ENCODE data around the gene ARHGEF12. TPM values are rescaled to one million over a fixed set of nuclear protein-coding genes. Genes with fewer than 3 reads are reported as not detected.

The ARHGEF12 gene
- total and polyA plus RNA-seq, 7 experiments from 2014 or later = 0.38 to 13.1 (median 2.7) TPM

DNA sequence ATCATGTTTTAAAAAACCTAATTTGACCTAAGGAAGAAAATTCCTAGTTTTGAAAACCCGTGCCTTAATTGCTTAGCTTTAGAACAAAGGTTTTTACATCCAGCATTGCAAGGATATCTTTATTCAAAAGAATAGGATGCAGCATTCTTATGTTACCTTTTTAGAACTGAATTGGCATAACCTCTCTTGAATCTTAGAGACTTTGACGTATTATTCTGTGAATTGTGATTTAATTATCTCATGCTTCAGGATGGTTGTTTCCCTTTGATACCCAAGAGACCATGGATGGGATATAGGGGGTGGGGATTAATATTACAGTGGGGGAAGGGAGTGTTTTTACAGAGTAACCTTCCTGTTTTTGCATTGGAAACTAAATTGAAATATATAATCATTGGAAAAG, 49.4 kb downstream of the ARHGEF12 start:
- H3K9me3 ChIP-seq (ENCODE audit: control insufficient read depth in 2 of 3, low read length in 3 of 3) = no peaks in the 10 kb centered on the region
- intact Hi-C loops (cut with micrococcal nuclease) = no loop called here
- no peaks in the 10 kb centered on the region for H3K27me3 ChIP-seq (ENCODE audit: control insufficient read depth in 2 of 2, insufficient read depth in 2 of 2, low read length in 2 of 2)
- Mint-ChIP-seq H3K27ac (no peak overlapping the region), H3K4me1 (peaks cover 0 to 3% (median 0%) of the 10 kb centered on the region in 7 donors), H3K27me3 (peaks cover 37 to 59% (median 48%) of the 10 kb centered on the region in 5 donors), H3K9me3 (peaks cover 2 to 21% (median 7%) of the 10 kb centered on the region in 11 donors), H3K36me3 (peaks cover 0 to 4% (median 0%) of the 10 kb centered on the region in 5 donors), H3K4me3 (no peak overlapping the region)
- no peaks in the 10 kb centered on the region for H3K4me1 ChIP-seq (ENCODE audit: control insufficient read depth in 2 of 2, insufficient read depth in 2 of 2, low read length in 2 of 2)
- no peaks in the 10 kb centered on the region for H3K36me3 ChIP-seq (ENCODE audit: control insufficient read depth in 2 of 3, insufficient read depth in 3 of 3, low read length in 3 of 3)
- no peak overlapping the region for H3K27ac ChIP-seq (ENCODE audit: low read depth, low read length)
- ChIA-PET POLR2A (no interaction called here), CTCF (interaction anchor here (0.6 kb wide), 1 partner anchor 768 kb away, joined by 4 read pairs; no protein-coding TSS in a partner anchor)
- no peak overlapping the region for H3K4me3 ChIP-seq (ENCODE audit: low read length)
- ATAC-seq (no peak), DNase-seq (no peak)

DNA sequence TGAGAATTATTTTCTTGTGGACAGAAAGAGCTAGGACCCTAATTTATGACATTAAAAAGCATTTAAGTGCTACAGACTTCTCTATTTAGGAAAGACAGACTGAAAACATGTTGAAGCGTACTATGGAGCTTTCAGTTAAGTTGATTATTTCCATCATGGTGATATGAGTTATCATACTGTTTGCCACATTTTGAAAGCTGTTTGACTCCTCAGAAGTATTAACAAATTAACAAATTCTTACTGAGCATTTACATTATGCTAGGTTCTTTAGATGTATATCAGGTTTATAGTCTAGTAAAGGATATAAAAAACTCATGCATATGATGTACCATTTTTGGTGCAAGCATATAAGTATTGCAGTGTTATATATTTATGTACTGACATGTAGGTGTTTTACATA, 50.1 kb downstream of the ARHGEF12 start:
- H3K36me3 Mint-ChIP-seq = peaks cover 0 to 4% (median 0%) of the 10 kb centered on the region in 5 donors
- H3K4me3 Mint-ChIP-seq = no peak overlapping the region
- no peak overlapping the region for H3K27ac Mint-ChIP-seq
- Histone ChIP-seq H3K27me3 (ENCODE audit: control insufficient read depth in 2 of 2, insufficient read depth in 2 of 2, low read length in 2 of 2) (no peaks in the 10 kb centered on the region), H3K27ac (ENCODE audit: low read depth, low read length) (no peak overlapping the region), H3K36me3 (ENCODE audit: control insufficient read depth in 2 of 3, insufficient read depth in 3 of 3, low read length in 3 of 3) (no peaks in the 10 kb centered on the region), H3K9me3 (ENCODE audit: control insufficient read depth in 2 of 3, low read length in 3 of 3) (no peaks in the 10 kb centered on the region), H3K4me3 (ENCODE audit: low read length) (no peak overlapping the region), H3K4me1 (ENCODE audit: control insufficient read depth in 2 of 2, insufficient read depth in 2 of 2, low read length in 2 of 2) (no peaks in the 10 kb centered on the region)
- CTCF ChIA-PET = no interaction called here
- intact Hi-C loops (cut with micrococcal nuclease) = no loop called here
- H3K27me3 Mint-ChIP-seq = peaks cover 34 to 56% (median 42%) of the 10 kb centered on the region in 5 donors
- ATAC-seq (no peak), DNase-seq (no peak)
- H3K4me1 Mint-ChIP-seq = peaks cover 0 to 3% (median 0%) of the 10 kb centered on the region in 7 donors
- H3K9me3 Mint-ChIP-seq = peaks cover 2 to 21% (median 7%) of the 10 kb centered on the region in 11 donors
- POLR2A ChIA-PET = no interaction called here

DNA sequence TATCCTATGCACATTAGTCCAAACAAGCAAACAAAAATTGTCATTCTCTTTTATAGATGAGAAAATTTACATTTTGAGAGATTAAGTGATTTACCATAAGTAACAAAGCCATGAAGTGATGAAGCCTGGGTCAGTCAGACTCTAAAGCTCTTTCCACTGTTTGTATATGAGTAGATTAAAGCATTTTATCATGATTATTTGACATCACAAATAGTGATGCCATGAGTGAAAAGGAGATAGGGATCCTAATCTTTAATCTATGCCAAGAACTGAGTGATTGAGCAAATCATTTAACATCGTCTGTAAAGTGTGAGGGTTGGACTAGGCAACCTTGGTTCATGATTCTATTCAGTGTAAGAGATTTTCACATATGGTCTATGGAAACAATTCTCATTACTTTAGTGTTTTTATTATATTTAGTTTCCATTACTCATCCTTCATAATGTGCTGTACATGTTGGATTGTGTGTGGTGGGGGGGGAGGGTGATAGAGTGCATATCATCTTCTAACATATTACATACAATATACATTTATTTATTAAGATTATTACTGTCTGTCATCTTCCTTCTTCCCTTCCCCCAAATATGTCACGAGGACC, 50.7 kb downstream of the ARHGEF12 start:
- DNase-seq (no peak), ATAC-seq (no peak)
- peaks cover 0 to 3% (median 0%) of the 10 kb centered on the region in 7 donors for H3K4me1 Mint-ChIP-seq
- H3K27ac Mint-ChIP-seq = no peak overlapping the region
- H3K27me3 Mint-ChIP-seq = peaks cover 38 to 56% (median 42%) of the 10 kb centered on the region in 5 donors
- ChIA-PET CTCF (no interaction called here), POLR2A (no interaction called here)
- no peaks in the 10 kb centered on the region for H3K36me3 ChIP-seq (ENCODE audit: control insufficient read depth in 2 of 3, insufficient read depth in 3 of 3, low read length in 3 of 3)
- no peaks in the 10 kb centered on the region for H3K27me3 ChIP-seq (ENCODE audit: control insufficient read depth in 2 of 2, insufficient read depth in 2 of 2, low read length in 2 of 2)
- H3K36me3 Mint-ChIP-seq = peaks cover 0 to 5% (median 0%) of the 10 kb centered on the region in 5 donors
- no peak overlapping the region for H3K27ac ChIP-seq (ENCODE audit: low read depth, low read length)
- H3K9me3 Mint-ChIP-seq = peaks cover 2 to 21% (median 7%) of the 10 kb centered on the region in 11 donors
- H3K4me1 ChIP-seq (ENCODE audit: control insufficient read depth in 2 of 2, insufficient read depth in 2 of 2, low read length in 2 of 2) = no peaks in the 10 kb centered on the region
- no peak overlapping the region for H3K4me3 ChIP-seq (ENCODE audit: low read length)
- intact Hi-C loops (cut with micrococcal nuclease) = no loop called here
- H3K4me3 Mint-ChIP-seq = no peak overlapping the region
- H3K9me3 ChIP-seq (ENCODE audit: control insufficient read depth in 2 of 3, low read length in 3 of 3) = no peaks in the 10 kb centered on the region

DNA sequence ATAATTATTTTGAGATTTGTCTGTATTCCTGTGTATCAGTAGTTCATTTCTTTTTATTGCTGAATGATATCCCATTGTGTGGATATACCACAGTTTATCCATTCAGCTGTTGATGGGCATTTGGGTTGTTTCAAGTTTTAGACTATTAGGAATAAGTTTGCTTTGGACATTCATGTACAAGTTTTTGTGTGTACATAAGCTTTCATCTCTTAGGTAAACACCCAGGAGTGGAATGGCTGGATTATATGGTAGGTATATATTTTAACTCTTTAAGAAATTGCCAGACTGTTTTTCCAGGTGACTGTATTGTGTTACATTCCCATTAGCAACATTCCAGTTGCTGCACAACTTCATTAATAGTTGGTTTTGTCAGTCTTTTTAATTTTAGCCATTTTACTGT, 52.0 kb downstream of the ARHGEF12 start:
- Mint-ChIP-seq H3K27ac (peak overlapping the region in 1 of 9 donors; percentile 0), H3K4me3 (no peak overlapping the region), H3K9me3 (peaks cover 1 to 15% (median 4%) of the 10 kb centered on the region in 11 donors), H3K36me3 (peaks cover 0 to 8% (median 0%) of the 10 kb centered on the region in 5 donors), H3K4me1 (peaks cover 0 to 3% (median 0%) of the 10 kb centered on the region in 7 donors), H3K27me3 (peaks cover 38 to 63% (median 45%) of the 10 kb centered on the region in 5 donors)
- Histone ChIP-seq H3K4me3 (ENCODE audit: low read length) (no peak overlapping the region), H3K36me3 (ENCODE audit: control insufficient read depth in 2 of 3, insufficient read depth in 3 of 3, low read length in 3 of 3) (no peaks in the 10 kb centered on the region), H3K27me3 (ENCODE audit: control insufficient read depth in 2 of 2, insufficient read depth in 2 of 2, low read length in 2 of 2) (no peaks in the 10 kb centered on the region), H3K4me1 (ENCODE audit: control insufficient read depth in 2 of 2, insufficient read depth in 2 of 2, low read length in 2 of 2) (no peaks in the 10 kb centered on the region), H3K9me3 (ENCODE audit: control insufficient read depth in 2 of 3, low read length in 3 of 3) (no peaks in the 10 kb centered on the region), H3K27ac (ENCODE audit: low read depth, low read length) (no peak overlapping the region)
- ChIA-PET CTCF (no interaction called here), POLR2A (no interaction called here)
- DNase-seq (no peak), ATAC-seq (no peak)
- intact Hi-C loops (cut with micrococcal nuclease) = no loop called here

DNA sequence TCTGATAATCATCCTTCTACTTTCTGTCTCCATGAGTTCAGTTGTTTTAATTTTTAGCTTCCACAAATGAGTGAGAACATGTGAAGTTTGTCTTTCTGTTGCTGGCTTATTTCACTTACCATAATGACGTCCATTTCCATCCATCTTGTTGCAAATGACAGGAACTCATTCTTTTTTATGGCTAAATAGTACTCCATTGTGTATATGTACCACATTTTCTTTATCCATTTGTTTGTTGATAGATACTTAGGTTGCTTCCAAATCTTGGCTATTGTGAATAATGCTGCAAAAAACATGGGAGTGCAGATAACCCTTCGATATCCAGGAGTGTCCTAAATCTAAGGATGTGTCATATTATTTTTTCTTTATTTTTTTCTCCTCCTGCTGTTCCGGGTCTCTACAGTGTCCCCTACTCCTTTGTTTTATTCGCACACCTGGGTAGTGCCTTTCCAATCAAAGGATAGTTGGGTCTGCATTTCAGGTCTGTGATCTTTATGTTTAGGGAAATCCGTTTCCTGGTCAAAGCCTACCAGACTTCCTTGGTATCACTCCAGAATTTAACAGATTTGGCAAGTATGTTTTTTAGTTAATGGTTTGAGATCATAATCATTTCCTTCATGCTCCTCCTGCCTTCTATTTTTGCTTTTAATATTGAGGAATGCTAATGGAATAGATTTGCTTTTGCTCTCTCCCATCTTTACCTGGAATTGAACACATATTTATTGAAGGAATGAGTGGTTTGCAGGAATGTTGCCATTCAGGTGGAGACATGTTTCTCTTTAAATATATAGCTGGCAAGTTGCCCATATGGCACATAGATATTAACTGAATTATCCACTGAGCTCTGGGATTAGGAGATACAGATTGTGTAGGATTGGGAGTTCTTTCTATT, 53.7 kb downstream of the ARHGEF12 start:
- Histone ChIP-seq H3K4me1 (ENCODE audit: control insufficient read depth in 2 of 2, insufficient read depth in 2 of 2, low read length in 2 of 2) (no peaks in the 10 kb centered on the region), H3K9me3 (ENCODE audit: control insufficient read depth in 2 of 3, low read length in 3 of 3) (no peaks in the 10 kb centered on the region), H3K27me3 (ENCODE audit: control insufficient read depth in 2 of 2, insufficient read depth in 2 of 2, low read length in 2 of 2) (no peaks in the 10 kb centered on the region), H3K27ac (ENCODE audit: low read depth, low read length) (no peak overlapping the region), H3K4me3 (ENCODE audit: low read length) (no peak overlapping the region), H3K36me3 (ENCODE audit: control insufficient read depth in 2 of 3, insufficient read depth in 3 of 3, low read length in 3 of 3) (no peaks in the 10 kb centered on the region)
- H3K27ac Mint-ChIP-seq = no peak overlapping the region
- CTCF ChIA-PET = no interaction called here
- DNase-seq (no peak), ATAC-seq (no peak)
- peaks cover 0 to 15% (median 4%) of the 10 kb centered on the region in 11 donors for H3K9me3 Mint-ChIP-seq
- peaks cover 0 to 8% (median 0%) of the 10 kb centered on the region in 5 donors for H3K36me3 Mint-ChIP-seq
- peaks cover 29 to 58% (median 53%) of the 10 kb centered on the region in 5 donors for H3K27me3 Mint-ChIP-seq
- H3K4me1 Mint-ChIP-seq = peaks cover 0 to 3% (median 0%) of the 10 kb centered on the region in 7 donors
- intact Hi-C loops (cut with micrococcal nuclease) = no loop called here
- POLR2A ChIA-PET = no interaction called here
- H3K4me3 Mint-ChIP-seq = no peak overlapping the region

DNA sequence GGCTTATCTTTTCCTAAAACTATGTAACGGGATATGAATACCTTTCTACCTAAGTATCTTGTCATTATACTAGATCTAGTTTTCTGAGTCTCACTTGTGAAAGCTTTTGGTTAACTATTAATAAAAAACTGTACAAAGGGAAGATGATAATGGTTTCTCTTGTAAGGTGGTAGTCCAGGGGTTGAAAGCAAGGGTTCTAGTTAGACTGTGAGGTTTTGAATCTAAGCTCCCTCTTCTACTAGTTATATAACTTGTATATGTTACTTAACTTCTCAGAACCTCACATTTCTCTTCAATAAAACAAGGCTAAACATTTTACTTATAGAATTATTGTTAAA, 54.3 kb downstream of the ARHGEF12 start:
- H3K27me3 ChIP-seq (ENCODE audit: control insufficient read depth in 2 of 2, insufficient read depth in 2 of 2, low read length in 2 of 2) = no peaks in the 10 kb centered on the region

More for the DNA sequence above, 54.3 kb downstream of the ARHGEF12 start:
- Histone ChIP-seq H3K27ac (ENCODE audit: low read depth, low read length) (no peak overlapping the region), H3K36me3 (ENCODE audit: control insufficient read depth in 2 of 3, insufficient read depth in 3 of 3, low read length in 3 of 3) (no peaks in the 10 kb centered on the region), H3K4me3 (ENCODE audit: low read length) (no peak overlapping the region), H3K4me1 (ENCODE audit: control insufficient read depth in 2 of 2, insufficient read depth in 2 of 2, low read length in 2 of 2) (no peaks in the 10 kb centered on the region), H3K9me3 (ENCODE audit: control insufficient read depth in 2 of 3, low read length in 3 of 3) (no peaks in the 10 kb centered on the region)
- peaks cover 0 to 13% (median 0%) of the 10 kb centered on the region in 5 donors for H3K36me3 Mint-ChIP-seq
- no peak for ATAC-seq
- CTCF ChIA-PET = interaction anchor here (0.6 kb wide), 1 partner anchor 14 kb away, joined by 4 read pairs; no protein-coding TSS in a partner anchor
- H3K27me3 Mint-ChIP-seq = peaks cover 31 to 59% (median 49%) of the 10 kb centered on the region in 5 donors
- peaks cover 0 to 20% (median 7%) of the 10 kb centered on the region in 11 donors for H3K9me3 Mint-ChIP-seq
- H3K4me3 Mint-ChIP-seq = no peak overlapping the region
- no peak overlapping the region for H3K27ac Mint-ChIP-seq
- no peak for DNase-seq
- POLR2A ChIA-PET = no interaction called here
- peaks cover 0 to 5% (median 0%) of the 10 kb centered on the region in 7 donors for H3K4me1 Mint-ChIP-seq
- intact Hi-C loops (cut with micrococcal nuclease) = no loop called here

Data from naive thymus-derived CD4-positive, alpha-beta T cell (primary cell).